SK-N-SH treated with all-trans-retinoic acid at 6 μM for 48 hours (cell line): Measurements from ENCODE around the gene YES1.

Experiments used
- ATAC-seq: fragments of 200-7000 bp; cut with Tn5 transposase; 3 replicates; pipeline ENCODE4 v1.9.1; 2020; ENCODE audit warnings: mild to moderate bottlenecking, moderate library complexity
- ARNTL ChIP-seq: fragments of 450-650 bp; formaldehyde crosslinking; IDR thresholded peaks from 2 replicates; pipeline ENCODE4 v1.5.0; 2020; ENCODE audit warnings: low read depth, mild to moderate bottlenecking, moderate library complexity, borderline replicate concordance
- BACH2 ChIP-seq: fragments of 250-450 bp; sonication (Bioruptor Pico); IDR thresholded peaks from 2 replicates; pipeline ENCODE4 v1.9.0; 2021; ENCODE audit warnings: mild to moderate bottlenecking, borderline replicate concordance
- CSDC2 ChIP-seq: fragments of 250-450 bp; sonication (Bioruptor Pico); IDR thresholded peaks from 2 replicates; pipeline ENCODE4 v1.5.0; 2020; ENCODE audit warnings: mild to moderate bottlenecking, moderate library complexity
- CSRNP3 ChIP-seq: fragments of 250-450 bp; sonication (Bioruptor Pico); IDR thresholded peaks from 2 replicates; pipeline ENCODE4 v1.5.1; 2021; ENCODE audit warnings: mild to moderate bottlenecking, moderate library complexity
- ESRRG ChIP-seq: fragments of 250-450 bp; sonication (Bioruptor Pico); IDR thresholded peaks from 2 replicates; pipeline ENCODE4 v1.6.1; 2021; ENCODE audit warnings: mild to moderate bottlenecking
- OSR1 ChIP-seq: fragments of 250-450 bp; sonication (Bioruptor Pico); IDR thresholded peaks from 2 replicates; pipeline ENCODE4 v1.8.0; 2022; ENCODE audit warnings: moderate library complexity, mild to moderate bottlenecking, inconsistent platforms
- PATZ1 ChIP-seq: fragments of 250-450 bp; sonication (Bioruptor Pico); IDR thresholded peaks from 2 replicates; pipeline ENCODE4 v1.8.0; 2020; ENCODE audit warnings: mild to moderate bottlenecking, moderate library complexity, borderline replicate concordance
- POU6F1 ChIP-seq: fragments of 250-450 bp; sonication (Bioruptor Pico); IDR thresholded peaks from 2 replicates; pipeline ENCODE4 v1.8.0; 2021; ENCODE audit warnings: low read depth, mild to moderate bottlenecking, moderate library complexity, borderline replicate concordance
- PPARA ChIP-seq: fragments of 250-450 bp; sonication (Bioruptor Pico); IDR thresholded peaks from 2 replicates; pipeline ENCODE4 v1.5.0; 2020; ENCODE audit warnings: mild to moderate bottlenecking, borderline replicate concordance
- RARB ChIP-seq: fragments of 250-450 bp; sonication (Bioruptor Pico); IDR thresholded peaks from 2 replicates; pipeline ENCODE4 v1.8.0; 2021; ENCODE audit warnings: mild to moderate bottlenecking, moderate library complexity
- TCF4 ChIP-seq: fragments of 250-450 bp; sonication (Bioruptor Pico); IDR thresholded peaks from 2 replicates; pipeline ENCODE4 v1.8.0; 2021; ENCODE audit warnings: mild to moderate bottlenecking, moderate library complexity, borderline replicate concordance
- TOX ChIP-seq: fragments of 250-450 bp; sonication (Bioruptor Pico); IDR thresholded peaks from 2 replicates; pipeline ENCODE4 v1.8.0; 2021; ENCODE audit warnings: mild to moderate bottlenecking, moderate library complexity, borderline replicate concordance
- TSHZ2 ChIP-seq: fragments of 250-450 bp; sonication (Bioruptor Pico); IDR thresholded peaks from 2 replicates; pipeline ENCODE4 v1.5.0; 2020; ENCODE audit warnings: mild to moderate bottlenecking, moderate library complexity
- ZC3H10 ChIP-seq: fragments of 250-450 bp; sonication (Bioruptor Pico); IDR thresholded peaks from 2 replicates; pipeline ENCODE4 v1.5.1; 2021; ENCODE audit warnings: mild to moderate bottlenecking, moderate library complexity
- ZFP3 ChIP-seq: fragments of 250-450 bp; sonication (Bioruptor Pico); IDR thresholded peaks from 2 replicates; pipeline ENCODE4 v1.5.0; 2020; ENCODE audit warnings: mild to moderate bottlenecking, moderate library complexity
- ZFP30 ChIP-seq: fragments of 450-650 bp; formaldehyde crosslinking; IDR thresholded peaks from 2 replicates; pipeline ENCODE4 v1.5.0; 2022; ENCODE audit warnings: mild to moderate bottlenecking, moderate library complexity
- ZNF565 ChIP-seq: fragments of 450-650 bp; formaldehyde crosslinking; conservative IDR thresholded peaks from 2 replicates; pipeline ENCODE4 v1.5.0; 2020; ENCODE audit warnings: low read depth, mild to moderate bottlenecking, moderate library complexity
- ZNF70 ChIP-seq: fragments of 450-650 bp; formaldehyde crosslinking; IDR thresholded peaks from 2 replicates; pipeline ENCODE4 v1.5.0; 2020; ENCODE audit warnings: mild to moderate bottlenecking, moderate library complexity
- ZNF8 ChIP-seq: fragments of 450-650 bp; formaldehyde crosslinking; IDR thresholded peaks from 2 replicates; pipeline ENCODE4 v1.5.0; 2020; ENCODE audit warnings: mild to moderate bottlenecking, moderate library complexity

YES1 gene

GRCh38 chr18:820591-821165 lies 8.6 kb upstream of the YES1 start:
- ATAC-seq = no peak

GRCh38 chr18:816869-817268 lies 4.8 kb upstream of the YES1 start:
- no peak for ATAC-seq
- no peak for TF ChIP-seq RARB (CRISPR knock-in tag)
- TF ChIP-seq CSDC2 (CRISPR knock-in tag) = no peak
- no peak for TF ChIP-seq PPARA (CRISPR knock-in tag)
- TF ChIP-seq ARNTL (CRISPR knock-in tag) = no peak
- no peak for TF ChIP-seq PATZ1
- no peak for TF ChIP-seq ZFP3 (CRISPR knock-in tag)
- no peak for TF ChIP-seq ESRRG
- no peak for TF ChIP-seq OSR1
- TF ChIP-seq ZNF70 (CRISPR knock-in tag) = no peak
- TF ChIP-seq ZNF565 (CRISPR knock-in tag) = no peak
- TF ChIP-seq TSHZ2 (CRISPR knock-in tag) = no peak
- no peak for TF ChIP-seq CSRNP3
- no peak for TF ChIP-seq ZFP30
- TF ChIP-seq, all 23 proteins: peak for 0

More at GRCh38 chr18:820591-821165, 8.6 kb upstream of the YES1 start:
- TF ChIP-seq ZNF8 (CRISPR knock-in tag) (no peak), TOX (CRISPR knock-in tag) (no peak), ZNF70 (CRISPR knock-in tag) (no peak), CSDC2 (CRISPR knock-in tag) (no peak), RARB (CRISPR knock-in tag) (no peak), ZFP3 (CRISPR knock-in tag) (no peak), ARNTL (CRISPR knock-in tag) (no peak), OSR1 (no peak), ZC3H10 (CRISPR knock-in tag) (no peak), TCF4 (CRISPR knock-in tag) (no peak), TSHZ2 (CRISPR knock-in tag) (no peak), POU6F1 (CRISPR knock-in tag) (no peak), ZNF565 (CRISPR knock-in tag) (no peak), BACH2 (no peak), ESRRG (no peak)
